M059J (cell line): ENCODE data around the gene LGALS8. TPM values are rescaled to one million over a fixed set of nuclear protein-coding genes. Genes with fewer than 3 reads are reported as not detected.

ENCODE experiments used
- DNase-seq: peaks from one replicate; pipeline ENCODE4 v3.0.0-alpha.2; 2012; ENCODE audit warnings: low read depth
- total RNA-seq: library from RNA; depleted of rRNA; stranded (reverse); fragments of >200 nt; shearing (Covaris generic); gene quantifications from 2 replicates; pipeline ENCODE4 v1.2.3, GENCODE V29; 2014; rRNA removed

The LGALS8 gene
- total RNA-seq, 1 experiment from 2014 or later, result 62.4 TPM

DNA sequence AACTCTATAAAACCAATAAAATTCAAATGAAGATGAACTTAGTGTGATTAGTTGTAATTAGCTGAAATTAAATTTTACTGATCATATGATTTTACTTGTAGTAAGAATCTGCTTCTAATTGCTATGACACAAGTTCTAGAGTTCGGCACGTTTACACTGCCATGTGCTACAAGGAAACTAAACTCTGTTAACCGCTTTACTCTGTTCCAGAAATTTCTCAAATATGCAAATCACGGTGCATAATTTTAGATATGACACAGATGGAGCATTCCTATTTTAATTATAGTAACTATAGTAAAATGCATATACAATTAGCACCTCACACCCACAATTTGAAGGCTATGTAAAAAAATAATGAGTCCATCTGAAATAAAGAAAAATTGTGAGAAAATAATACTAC is 65.7 kb downstream of the LGALS8 start:
- DNase-seq, result no peak

DNA sequence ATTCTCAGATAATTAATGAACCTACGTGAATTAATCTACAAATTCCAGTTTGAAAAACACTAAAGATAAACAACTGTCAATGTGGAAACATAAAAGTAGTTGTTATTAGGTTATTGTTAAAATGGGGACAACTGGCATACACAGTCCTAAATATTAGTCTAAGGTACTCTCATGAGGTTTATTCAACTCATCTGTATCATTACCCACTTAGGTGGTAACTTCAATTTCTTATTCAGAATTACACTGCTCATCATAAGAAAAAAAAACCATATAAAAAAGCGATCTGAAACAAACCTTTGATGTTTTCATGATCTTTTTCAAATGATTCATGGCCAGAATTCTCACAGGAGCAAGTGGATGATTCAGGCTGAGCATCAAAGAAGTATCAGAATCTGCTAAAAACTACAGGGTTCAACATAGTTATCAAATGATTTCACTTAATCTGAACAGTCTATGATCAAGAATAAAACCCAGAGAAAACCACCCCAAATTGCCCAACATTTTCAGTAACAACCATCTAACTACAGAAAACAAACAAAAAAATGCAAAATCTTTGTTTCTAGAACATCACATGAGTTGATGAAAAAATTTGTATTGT is 66.9 kb downstream of the LGALS8 start:
- no peak for DNase-seq

DNA sequence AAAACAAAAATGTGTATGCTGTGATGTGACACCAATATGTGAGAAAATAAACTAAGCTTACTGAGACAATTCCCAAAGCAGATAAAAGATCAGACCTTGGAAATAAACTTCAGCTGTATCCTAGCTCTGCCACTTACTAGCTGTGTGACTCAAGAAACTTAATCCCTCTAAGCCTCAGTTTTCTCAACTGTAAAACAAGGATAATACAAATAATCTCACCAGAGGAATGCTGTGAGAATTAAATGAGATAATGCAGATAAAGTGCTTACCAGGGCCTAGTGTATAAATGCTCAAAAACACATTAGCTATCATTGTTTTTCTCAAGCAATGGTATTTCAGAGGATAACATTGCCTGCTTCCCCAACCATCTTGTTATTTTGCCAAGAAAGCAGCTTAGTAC is 78.4 kb downstream of the LGALS8 start:
- DNase-seq, result no peak

Other genes starting within 250 kb of the LGALS8 start
- 1.1 and 2.5 TPM in 2 replicates for gene ERO1B, start 242.0 kb upstream of the LGALS8 start, total RNA-seq
- 0.05 and 1.2 TPM in 2 replicates for gene EDARADD, start 129.7 kb upstream of the LGALS8 start, total RNA-seq
- 15.1 and 21.8 TPM in 2 replicates for gene HEATR1, start 80.5 kb downstream of the LGALS8 start, total RNA-seq
- gene ACTN2, start 162.5 kb downstream of the LGALS8 start, total RNA-seq, result 0.02 TPM in 1 of 2 replicates, not detected in the other